Measurements from ENCODE around the gene RBM17. TPM values are rescaled to one million over a fixed set of nuclear protein-coding genes. Genes with fewer than 3 reads are reported as not detected.

Gene RBM17
- total RNA-seq, 1 experiment from 2014 or later: 160 TPM

DNA sequence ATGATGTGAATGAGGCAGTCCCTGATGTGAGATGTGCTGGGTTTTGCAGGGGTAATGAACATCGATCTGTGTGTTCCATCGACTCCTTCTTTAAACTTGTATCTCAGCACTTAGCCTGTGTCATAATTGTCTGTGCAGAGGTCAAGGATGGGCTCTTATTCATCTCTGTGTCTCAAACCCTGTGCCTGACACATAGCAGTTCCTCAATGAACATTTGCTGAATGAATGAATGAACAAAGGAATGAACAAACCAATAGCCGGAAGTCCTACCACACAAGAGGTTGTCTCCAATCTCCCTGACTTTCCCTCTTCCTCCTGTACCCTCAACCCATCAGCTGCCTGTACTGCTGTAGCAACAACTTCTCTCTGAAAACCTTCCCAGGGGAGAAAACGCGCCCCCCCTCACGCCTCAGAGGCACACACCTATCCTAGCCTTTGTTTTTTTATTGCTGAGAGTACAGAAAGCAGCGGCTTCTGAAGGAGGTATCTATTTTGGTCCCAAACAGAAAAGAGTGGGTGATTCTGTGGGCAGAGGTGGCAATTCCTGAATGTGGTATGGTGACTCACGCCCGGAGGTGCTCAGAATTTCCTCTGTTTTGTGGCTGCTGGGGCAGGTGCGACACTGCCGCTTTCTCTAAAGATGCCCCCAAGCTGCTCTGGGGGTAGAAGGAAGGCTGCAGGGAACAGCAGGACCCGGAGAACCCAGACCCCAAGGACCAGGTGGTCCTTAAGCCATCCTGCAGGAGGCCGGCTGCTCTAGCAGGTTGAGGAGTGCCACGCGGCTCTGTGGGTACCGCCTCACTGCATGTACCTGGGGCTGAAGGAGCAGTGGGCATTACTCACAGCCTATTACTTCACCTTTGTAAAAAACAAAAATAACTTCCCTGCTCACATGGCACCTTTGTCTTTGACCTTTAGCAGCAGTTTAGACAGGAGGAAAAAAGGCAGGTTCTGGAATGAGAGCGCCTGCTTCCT is 36.3 kb upstream of the RBM17 start:
- Mint-ChIP-seq H3K9me3 (no peaks in the 10 kb centered on the region), H3K27me3 (ENCODE audit: low read depth) (no peaks in the 10 kb centered on the region), H3K36me3 (no peaks in the 10 kb centered on the region), H3K4me1 (peaks cover 12% of the 10 kb centered on the region), H3K27ac (no peak overlapping the region), H3K4me3 (no peak overlapping the region)
- ChIA-PET CTCF (no interaction called here), POLR2A (no interaction called here)
- DNase-seq (ENCODE audit: low spot score) (no peak), ATAC-seq (no peak)
- no peak for TF ChIP-seq ZNF396 (CRISPR knock-in tag; IDR thresholded peaks at IDR 0.05; ENCODE audit: borderline replicate concordance)
- TF ChIP-seq, protein P1, sequence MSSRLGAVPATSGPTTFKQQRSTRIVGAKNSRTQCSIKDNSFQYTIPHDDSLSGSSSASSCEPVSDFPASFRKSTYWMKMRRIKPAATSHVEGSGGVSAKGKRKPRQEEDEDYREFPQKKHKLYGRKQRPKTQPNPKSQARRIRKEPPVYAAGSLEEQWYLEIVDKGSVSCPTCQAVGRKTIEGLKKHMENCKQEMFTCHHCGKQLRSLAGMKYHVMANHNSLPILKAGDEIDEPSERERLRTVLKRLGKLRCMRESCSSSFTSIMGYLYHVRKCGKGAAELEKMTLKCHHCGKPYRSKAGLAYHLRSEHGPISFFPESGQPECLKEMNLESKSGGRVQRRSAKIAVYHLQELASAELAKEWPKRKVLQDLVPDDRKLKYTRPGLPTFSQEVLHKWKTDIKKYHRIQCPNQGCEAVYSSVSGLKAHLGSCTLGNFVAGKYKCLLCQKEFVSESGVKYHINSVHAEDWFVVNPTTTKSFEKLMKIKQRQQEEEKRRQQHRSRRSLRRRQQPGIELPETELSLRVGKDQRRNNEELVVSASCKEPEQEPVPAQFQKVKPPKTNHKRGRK (CRISPR knock-in tag; IDR thresholded peaks at IDR 0.05; ENCODE audit: borderline replicate concordance): no peak
- TF ChIP-seq, protein P2, sequence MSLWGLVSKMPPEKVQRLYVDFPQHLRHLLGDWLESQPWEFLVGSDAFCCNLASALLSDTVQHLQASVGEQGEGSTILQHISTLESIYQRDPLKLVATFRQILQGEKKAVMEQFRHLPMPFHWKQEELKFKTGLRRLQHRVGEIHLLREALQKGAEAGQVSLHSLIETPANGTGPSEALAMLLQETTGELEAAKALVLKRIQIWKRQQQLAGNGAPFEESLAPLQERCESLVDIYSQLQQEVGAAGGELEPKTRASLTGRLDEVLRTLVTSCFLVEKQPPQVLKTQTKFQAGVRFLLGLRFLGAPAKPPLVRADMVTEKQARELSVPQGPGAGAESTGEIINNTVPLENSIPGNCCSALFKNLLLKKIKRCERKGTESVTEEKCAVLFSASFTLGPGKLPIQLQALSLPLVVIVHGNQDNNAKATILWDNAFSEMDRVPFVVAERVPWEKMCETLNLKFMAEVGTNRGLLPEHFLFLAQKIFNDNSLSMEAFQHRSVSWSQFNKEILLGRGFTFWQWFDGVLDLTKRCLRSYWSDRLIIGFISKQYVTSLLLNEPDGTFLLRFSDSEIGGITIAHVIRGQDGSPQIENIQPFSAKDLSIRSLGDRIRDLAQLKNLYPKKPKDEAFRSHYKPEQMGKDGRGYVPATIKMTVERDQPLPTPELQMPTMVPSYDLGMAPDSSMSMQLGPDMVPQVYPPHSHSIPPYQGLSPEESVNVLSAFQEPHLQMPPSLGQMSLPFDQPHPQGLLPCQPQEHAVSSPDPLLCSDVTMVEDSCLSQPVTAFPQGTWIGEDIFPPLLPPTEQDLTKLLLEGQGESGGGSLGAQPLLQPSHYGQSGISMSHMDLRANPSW (CRISPR knock-in tag; conservative IDR thresholded peaks at IDR 0.05; ENCODE audit: low read depth): no peak
- TF ChIP-seq, protein P3, sequence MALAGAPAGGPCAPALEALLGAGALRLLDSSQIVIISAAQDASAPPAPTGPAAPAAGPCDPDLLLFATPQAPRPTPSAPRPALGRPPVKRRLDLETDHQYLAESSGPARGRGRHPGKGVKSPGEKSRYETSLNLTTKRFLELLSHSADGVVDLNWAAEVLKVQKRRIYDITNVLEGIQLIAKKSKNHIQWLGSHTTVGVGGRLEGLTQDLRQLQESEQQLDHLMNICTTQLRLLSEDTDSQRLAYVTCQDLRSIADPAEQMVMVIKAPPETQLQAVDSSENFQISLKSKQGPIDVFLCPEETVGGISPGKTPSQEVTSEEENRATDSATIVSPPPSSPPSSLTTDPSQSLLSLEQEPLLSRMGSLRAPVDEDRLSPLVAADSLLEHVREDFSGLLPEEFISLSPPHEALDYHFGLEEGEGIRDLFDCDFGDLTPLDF (CRISPR knock-in tag; IDR thresholded peaks at IDR 0.05): no peak
- TF ChIP-seq, protein P4, sequence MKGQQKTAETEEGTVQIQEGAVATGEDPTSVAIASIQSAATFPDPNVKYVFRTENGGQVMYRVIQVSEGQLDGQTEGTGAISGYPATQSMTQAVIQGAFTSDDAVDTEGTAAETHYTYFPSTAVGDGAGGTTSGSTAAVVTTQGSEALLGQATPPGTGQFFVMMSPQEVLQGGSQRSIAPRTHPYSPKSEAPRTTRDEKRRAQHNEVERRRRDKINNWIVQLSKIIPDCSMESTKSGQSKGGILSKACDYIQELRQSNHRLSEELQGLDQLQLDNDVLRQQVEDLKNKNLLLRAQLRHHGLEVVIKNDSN (CRISPR knock-in tag; IDR thresholded peaks at IDR 0.05): no peak
- no peak for TF ChIP-seq ATF2 (CRISPR knock-in tag; IDR thresholded peaks at IDR 0.05; ENCODE audit: borderline replicate concordance, low read depth)
- no peak for TF ChIP-seq ZNF232 (CRISPR knock-in tag; IDR thresholded peaks at IDR 0.05)
- no peak for TF ChIP-seq CREB1 (CRISPR knock-in tag; IDR thresholded peaks at IDR 0.05)
- TF ChIP-seq, protein P5, sequence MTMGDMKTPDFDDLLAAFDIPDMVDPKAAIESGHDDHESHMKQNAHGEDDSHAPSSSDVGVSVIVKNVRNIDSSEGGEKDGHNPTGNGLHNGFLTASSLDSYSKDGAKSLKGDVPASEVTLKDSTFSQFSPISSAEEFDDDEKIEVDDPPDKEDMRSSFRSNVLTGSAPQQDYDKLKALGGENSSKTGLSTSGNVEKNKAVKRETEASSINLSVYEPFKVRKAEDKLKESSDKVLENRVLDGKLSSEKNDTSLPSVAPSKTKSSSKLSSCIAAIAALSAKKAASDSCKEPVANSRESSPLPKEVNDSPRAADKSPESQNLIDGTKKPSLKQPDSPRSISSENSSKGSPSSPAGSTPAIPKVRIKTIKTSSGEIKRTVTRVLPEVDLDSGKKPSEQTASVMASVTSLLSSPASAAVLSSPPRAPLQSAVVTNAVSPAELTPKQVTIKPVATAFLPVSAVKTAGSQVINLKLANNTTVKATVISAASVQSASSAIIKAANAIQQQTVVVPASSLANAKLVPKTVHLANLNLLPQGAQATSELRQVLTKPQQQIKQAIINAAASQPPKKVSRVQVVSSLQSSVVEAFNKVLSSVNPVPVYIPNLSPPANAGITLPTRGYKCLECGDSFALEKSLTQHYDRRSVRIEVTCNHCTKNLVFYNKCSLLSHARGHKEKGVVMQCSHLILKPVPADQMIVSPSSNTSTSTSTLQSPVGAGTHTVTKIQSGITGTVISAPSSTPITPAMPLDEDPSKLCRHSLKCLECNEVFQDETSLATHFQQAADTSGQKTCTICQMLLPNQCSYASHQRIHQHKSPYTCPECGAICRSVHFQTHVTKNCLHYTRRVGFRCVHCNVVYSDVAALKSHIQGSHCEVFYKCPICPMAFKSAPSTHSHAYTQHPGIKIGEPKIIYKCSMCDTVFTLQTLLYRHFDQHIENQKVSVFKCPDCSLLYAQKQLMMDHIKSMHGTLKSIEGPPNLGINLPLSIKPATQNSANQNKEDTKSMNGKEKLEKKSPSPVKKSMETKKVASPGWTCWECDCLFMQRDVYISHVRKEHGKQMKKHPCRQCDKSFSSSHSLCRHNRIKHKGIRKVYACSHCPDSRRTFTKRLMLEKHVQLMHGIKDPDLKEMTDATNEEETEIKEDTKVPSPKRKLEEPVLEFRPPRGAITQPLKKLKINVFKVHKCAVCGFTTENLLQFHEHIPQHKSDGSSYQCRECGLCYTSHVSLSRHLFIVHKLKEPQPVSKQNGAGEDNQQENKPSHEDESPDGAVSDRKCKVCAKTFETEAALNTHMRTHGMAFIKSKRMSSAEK (CRISPR knock-in tag; IDR thresholded peaks at IDR 0.05; ENCODE audit: borderline replicate concordance): no peak
- TF ChIP-seq CBFB (CRISPR knock-in tag; IDR thresholded peaks at IDR 0.05; ENCODE audit: low read depth): no peak
- TF ChIP-seq, protein P6, sequence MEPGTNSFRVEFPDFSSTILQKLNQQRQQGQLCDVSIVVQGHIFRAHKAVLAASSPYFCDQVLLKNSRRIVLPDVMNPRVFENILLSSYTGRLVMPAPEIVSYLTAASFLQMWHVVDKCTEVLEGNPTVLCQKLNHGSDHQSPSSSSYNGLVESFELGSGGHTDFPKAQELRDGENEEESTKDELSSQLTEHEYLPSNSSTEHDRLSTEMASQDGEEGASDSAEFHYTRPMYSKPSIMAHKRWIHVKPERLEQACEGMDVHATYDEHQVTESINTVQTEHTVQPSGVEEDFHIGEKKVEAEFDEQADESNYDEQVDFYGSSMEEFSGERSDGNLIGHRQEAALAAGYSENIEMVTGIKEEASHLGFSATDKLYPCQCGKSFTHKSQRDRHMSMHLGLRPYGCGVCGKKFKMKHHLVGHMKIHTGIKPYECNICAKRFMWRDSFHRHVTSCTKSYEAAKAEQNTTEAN (CRISPR knock-in tag; IDR thresholded peaks at IDR 0.05): no peak
- no peak for TF ChIP-seq ZNF425 (CRISPR knock-in tag; conservative IDR thresholded peaks at IDR 0.05)
- no peak for TF ChIP-seq ZMAT4 (CRISPR knock-in tag; IDR thresholded peaks at IDR 0.05)
- TF ChIP-seq FOXK1 (CRISPR knock-in tag; IDR thresholded peaks at IDR 0.05): no peak
